ENCODE data around the gene SLC16A9.

The SLC16A9 gene

GRCh38 chr10:59704630-59705029 is 5.0 kb downstream of the SLC16A9 start:
- ATAC-seq (replicated peaks) (no peak), DNase-seq (no peak)
- peaks cover 0 to 3% of the 10 kb centered on the region in 2 donors for H3K9me3 Mint-ChIP-seq
- no peak overlapping the region for H3K4me3 Mint-ChIP-seq
- H3K4me1 Mint-ChIP-seq: peaks cover 2 to 12% of the 10 kb centered on the region in 2 donors
- peaks cover 25 to 37% of the 10 kb centered on the region in 2 donors for H3K27me3 Mint-ChIP-seq
- H3K36me3 Mint-ChIP-seq: peaks cover 4 to 13% of the 10 kb centered on the region in 2 donors
- H3K27ac Mint-ChIP-seq: no peak overlapping the region

GRCh38 chr10:59702347-59702746 is 7.3 kb downstream of the SLC16A9 start:
- DNase-seq (no peak), ATAC-seq (replicated peaks) (no peak)
- H3K4me1 Mint-ChIP-seq: peaks cover 0 to 2% of the 10 kb centered on the region in 2 donors
- peaks cover 18 to 25% of the 10 kb centered on the region in 2 donors for H3K27me3 Mint-ChIP-seq
- H3K27ac Mint-ChIP-seq: no peak overlapping the region
- peaks cover 0 to 3% of the 10 kb centered on the region in 2 donors for H3K9me3 Mint-ChIP-seq
- H3K36me3 Mint-ChIP-seq: peaks cover 4 to 17% of the 10 kb centered on the region in 2 donors
- H3K4me3 Mint-ChIP-seq: no peak overlapping the region

- Mint-ChIP-seq H3K4me3 (no peak overlapping the region), H3K27ac (no peak overlapping the region), H3K4me1 (peaks cover 0 to 2% of the 10 kb centered on the region in 2 donors), H3K9me3 (no peaks in the 10 kb centered on the region), H3K36me3 (peaks cover 2 to 12% of the 10 kb centered on the region in 2 donors), H3K27me3 (peaks cover 4 to 9% of the 10 kb centered on the region in 2 donors)
- ATAC-seq (replicated peaks) (no peak), DNase-seq (no peak)
These were observed 8.9 kb downstream of the SLC16A9 start for GRCh38 chr10:59700709-59701108.

- H3K4me1 Mint-ChIP-seq: peaks cover 0 to 2% of the 10 kb centered on the region in 2 donors
- H3K4me3 Mint-ChIP-seq: no peak overlapping the region
- no peak overlapping the region for H3K27ac Mint-ChIP-seq
- DNase-seq (no peak), ATAC-seq (replicated peaks) (no peak)
- H3K36me3 Mint-ChIP-seq: peaks cover 0 to 7% of the 10 kb centered on the region in 2 donors
- H3K27me3 Mint-ChIP-seq: peaks cover 0 to 8% of the 10 kb centered on the region in 2 donors
- no peaks in the 10 kb centered on the region for H3K9me3 Mint-ChIP-seq
These were observed 11.3 kb downstream of the SLC16A9 start for GRCh38 chr10:59698326-59698725.

GRCh38 chr10:59695637-59696036 is 14.0 kb downstream of the SLC16A9 start:
- DNase-seq: no peak
- Mint-ChIP-seq H3K4me1 (no peaks in the 10 kb centered on the region), H3K9me3 (no peaks in the 10 kb centered on the region), H3K36me3 (peaks cover 0 to 4% of the 10 kb centered on the region in 2 donors), H3K27ac (no peak overlapping the region), H3K27me3 (peaks cover 0 to 1% of the 10 kb centered on the region in 2 donors), H3K4me3 (no peak overlapping the region)
- no peak for ATAC-seq (replicated peaks)

- ATAC-seq (replicated peaks) (no peak), DNase-seq (no peak)
- no peak overlapping the region for H3K4me3 Mint-ChIP-seq
- H3K9me3 Mint-ChIP-seq: no peaks in the 10 kb centered on the region
- H3K4me1 Mint-ChIP-seq: no peaks in the 10 kb centered on the region
- no peaks in the 10 kb centered on the region for H3K27me3 Mint-ChIP-seq
- H3K36me3 Mint-ChIP-seq: peaks cover 0 to 4% of the 10 kb centered on the region in 2 donors
- no peak overlapping the region for H3K27ac Mint-ChIP-seq
These were observed 14.7 kb downstream of the SLC16A9 start for GRCh38 chr10:59694936-59695335.

GRCh38 chr10:59692113-59692512 is 17.5 kb downstream of the SLC16A9 start:
- H3K27me3 Mint-ChIP-seq: no peaks in the 10 kb centered on the region
- H3K36me3 Mint-ChIP-seq: no peaks in the 10 kb centered on the region
- H3K27ac Mint-ChIP-seq: no peak overlapping the region
- peaks cover 5 to 10% of the 10 kb centered on the region in 2 donors for H3K4me1 Mint-ChIP-seq
- H3K9me3 Mint-ChIP-seq: no peaks in the 10 kb centered on the region
- no peak for DNase-seq
- no peak for ATAC-seq (replicated peaks)
- H3K4me3 Mint-ChIP-seq: no peak overlapping the region

- Mint-ChIP-seq H3K27me3 (no peaks in the 10 kb centered on the region), H3K4me3 (no peak overlapping the region), H3K36me3 (no peaks in the 10 kb centered on the region), H3K4me1 (peaks cover 5 to 10% of the 10 kb centered on the region in 2 donors), H3K9me3 (no peaks in the 10 kb centered on the region), H3K27ac (no peak overlapping the region)
- DNase-seq: no peak
- ATAC-seq (replicated peaks): peak; percentile 99
These were observed 20.7 kb downstream of the SLC16A9 start for GRCh38 chr10:59688921-59689351.

GRCh38 chr10:59687657-59688056 is 22.0 kb downstream of the SLC16A9 start:
- Mint-ChIP-seq H3K36me3 (no peaks in the 10 kb centered on the region), H3K4me3 (no peak overlapping the region), H3K27ac (no peak overlapping the region), H3K4me1 (peaks cover 5 to 10% of the 10 kb centered on the region in 2 donors), H3K27me3 (no peaks in the 10 kb centered on the region), H3K9me3 (no peaks in the 10 kb centered on the region)
- no peak for DNase-seq
- no peak for ATAC-seq (replicated peaks)

GRCh38 chr10:59684006-59684405 is 25.6 kb downstream of the SLC16A9 start:
- H3K36me3 Mint-ChIP-seq: no peaks in the 10 kb centered on the region
- DNase-seq (no peak), ATAC-seq (replicated peaks) (no peak)
- no peaks in the 10 kb centered on the region for H3K9me3 Mint-ChIP-seq
- no peak overlapping the region for H3K27ac Mint-ChIP-seq
- no peaks in the 10 kb centered on the region for H3K27me3 Mint-ChIP-seq
- H3K4me1 Mint-ChIP-seq: peaks cover 9 to 19% of the 10 kb centered on the region in 2 donors
- H3K4me3 Mint-ChIP-seq: no peak overlapping the region

GRCh38 chr10:59682986-59683937 is 26.4 kb downstream of the SLC16A9 start:
- Mint-ChIP-seq H3K36me3 (no peaks in the 10 kb centered on the region), H3K4me3 (no peak overlapping the region), H3K27me3 (no peaks in the 10 kb centered on the region), H3K9me3 (no peaks in the 10 kb centered on the region), H3K27ac (no peak overlapping the region), H3K4me1 (peaks cover 9 to 20% of the 10 kb centered on the region in 2 donors)
- DNase-seq: no peak
- ATAC-seq (replicated peaks): no peak

- Mint-ChIP-seq H3K9me3 (no peaks in the 10 kb centered on the region), H3K4me1 (peaks cover 14 to 27% of the 10 kb centered on the region in 2 donors), H3K27ac (no peak overlapping the region), H3K4me3 (no peak overlapping the region), H3K36me3 (no peaks in the 10 kb centered on the region), H3K27me3 (no peaks in the 10 kb centered on the region)
- no peak for DNase-seq
- no peak for ATAC-seq (replicated peaks)
These were observed 29.5 kb downstream of the SLC16A9 start for GRCh38 chr10:59680199-59680598.

GRCh38 chr10:59678884-59679301 is 30.8 kb downstream of the SLC16A9 start:
- Mint-ChIP-seq H3K9me3 (no peaks in the 10 kb centered on the region), H3K36me3 (no peaks in the 10 kb centered on the region), H3K4me1 (peaks cover 14 to 27% of the 10 kb centered on the region in 2 donors), H3K27ac (peak overlapping the region; percentile 77), H3K4me3 (no peak overlapping the region), H3K27me3 (no peaks in the 10 kb centered on the region)
- DNase-seq: peak; percentile 35
- peak; percentile 96 to 99 for ATAC-seq (replicated peaks)

GRCh38 chr10:59677253-59677831 is 32.3 kb downstream of the SLC16A9 start:
- no peak overlapping the region for H3K4me3 Mint-ChIP-seq
- DNase-seq: no peak
- ATAC-seq (replicated peaks): peak; percentile 55 to 64
- H3K9me3 Mint-ChIP-seq: no peaks in the 10 kb centered on the region
- no peak overlapping the region for H3K27ac Mint-ChIP-seq
- no peaks in the 10 kb centered on the region for H3K36me3 Mint-ChIP-seq
- H3K27me3 Mint-ChIP-seq: no peaks in the 10 kb centered on the region
- peaks cover 19 to 36% of the 10 kb centered on the region in 2 donors for H3K4me1 Mint-ChIP-seq
